ENCODE data around the gene TSPAN14.

DNA sequence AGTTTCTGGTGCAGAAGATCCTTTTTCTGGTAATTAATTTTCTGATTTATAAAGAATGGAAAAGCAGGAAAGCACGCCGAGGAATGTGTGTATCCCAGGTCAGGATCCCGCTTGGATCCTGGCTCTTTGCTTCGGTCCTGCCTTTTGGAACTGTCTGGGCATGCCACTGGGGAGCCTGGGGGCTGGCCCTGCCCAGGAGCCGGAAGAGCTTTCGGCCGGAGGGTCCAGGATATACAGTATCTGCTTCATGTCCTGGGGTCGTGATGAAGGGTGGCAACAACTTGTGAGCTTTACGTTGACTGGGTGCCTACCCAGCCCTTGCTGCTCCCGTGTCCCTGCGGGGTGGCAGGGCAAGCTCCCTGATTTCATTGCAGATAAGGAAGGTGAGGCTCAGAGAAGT lies 86.0 kb downstream of the TSPAN14 start:
- TF ChIP-seq, protein P1, sequence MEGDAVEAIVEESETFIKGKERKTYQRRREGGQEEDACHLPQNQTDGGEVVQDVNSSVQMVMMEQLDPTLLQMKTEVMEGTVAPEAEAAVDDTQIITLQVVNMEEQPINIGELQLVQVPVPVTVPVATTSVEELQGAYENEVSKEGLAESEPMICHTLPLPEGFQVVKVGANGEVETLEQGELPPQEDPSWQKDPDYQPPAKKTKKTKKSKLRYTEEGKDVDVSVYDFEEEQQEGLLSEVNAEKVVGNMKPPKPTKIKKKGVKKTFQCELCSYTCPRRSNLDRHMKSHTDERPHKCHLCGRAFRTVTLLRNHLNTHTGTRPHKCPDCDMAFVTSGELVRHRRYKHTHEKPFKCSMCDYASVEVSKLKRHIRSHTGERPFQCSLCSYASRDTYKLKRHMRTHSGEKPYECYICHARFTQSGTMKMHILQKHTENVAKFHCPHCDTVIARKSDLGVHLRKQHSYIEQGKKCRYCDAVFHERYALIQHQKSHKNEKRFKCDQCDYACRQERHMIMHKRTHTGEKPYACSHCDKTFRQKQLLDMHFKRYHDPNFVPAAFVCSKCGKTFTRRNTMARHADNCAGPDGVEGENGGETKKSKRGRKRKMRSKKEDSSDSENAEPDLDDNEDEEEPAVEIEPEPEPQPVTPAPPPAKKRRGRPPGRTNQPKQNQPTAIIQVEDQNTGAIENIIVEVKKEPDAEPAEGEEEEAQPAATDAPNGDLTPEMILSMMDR (IDR thresholded peaks at IDR 0.05; ENCODE audit: poor library complexity), result no peak
- no peak for TF ChIP-seq EZH2 (IDR thresholded peaks at IDR 0.05; ENCODE audit: borderline replicate concordance)
- TF ChIP-seq EZH2phosphoT487 (IDR thresholded peaks at IDR 0.05; ENCODE audit: low read depth, severe bottlenecking, unreplicated experiment), result no peak

Data from hepatocyte (in vitro differentiated cells).